GM21723 (cell line): ENCODE data around the gene RCAN1.
"Not testable (repeated sequence)": the region's sequence is repeated elsewhere in the genome, so short reads cannot be mapped to it uniquely, and the experiment has no call there.

Experiments used
- ATAC-seq: cut with Tn5 transposase; IDR thresholded peaks from one replicate; pipeline ENCODE4 v1.9.1; 2021; ENCODE audit warnings: mild to moderate bottlenecking, moderate library complexity; ENCODE audit not compliant: unreplicated experiment

Gene RCAN1

GRCh38 chr21:34467333-34467732 lies 147.6 kb downstream of the RCAN1 start:
- ATAC-seq: not testable (repeated sequence)
